Measurements from ENCODE around the gene FHOD3. TPM values are rescaled to one million over a fixed set of nuclear protein-coding genes. Genes with fewer than 3 reads are reported as not detected.

FHOD3 gene
- total RNA-seq, 4 donors from 2014 or later = 0.26 to 13.8 (median 4.9) TPM; not detected in 1

- TF ChIP-seq POLR2A (IDR thresholded peaks at IDR 0.05) = no peak
- TF ChIP-seq CTCF (IDR thresholded peaks at IDR 0.05) = no peak
- Histone ChIP-seq H3K4me1 (no peaks in the 10 kb centered on the region), H3K27ac (no peak overlapping the region), H3K4me3 (no peak overlapping the region), H3K27me3 (no peaks in the 10 kb centered on the region), H3K9me3 (no peaks in the 10 kb centered on the region), H3K36me3 (no peaks in the 10 kb centered on the region)
- no peak for DNase-seq
- intact Hi-C loops (cut with DNase I; ENCODE audit: low total_unique reads) = no loop called here
These were observed 29.3 kb downstream of the FHOD3 start for GRCh38 chr18:36326771-36327170.

- intact Hi-C loops (cut with DNase I; ENCODE audit: low total_unique reads) = no loop called here
- DNase-seq = no peak
- no peaks in the 10 kb centered on the region for H3K9me3 ChIP-seq
- no peak for TF ChIP-seq CTCF (IDR thresholded peaks at IDR 0.05)
- no peak for TF ChIP-seq POLR2A (IDR thresholded peaks at IDR 0.05)
- H3K4me1 ChIP-seq = no peaks in the 10 kb centered on the region
- no peaks in the 10 kb centered on the region for H3K27me3 ChIP-seq
- no peaks in the 10 kb centered on the region for H3K36me3 ChIP-seq
- H3K4me3 ChIP-seq = no peak overlapping the region
- H3K27ac ChIP-seq = no peak overlapping the region
These were observed 30.1 kb downstream of the FHOD3 start for GRCh38 chr18:36327352-36328316.

GRCh38 chr18:36328385-36328858, 30.9 kb downstream of the FHOD3 start:
- Histone ChIP-seq H3K27ac (no peak overlapping the region), H3K9me3 (no peaks in the 10 kb centered on the region), H3K27me3 (no peaks in the 10 kb centered on the region), H3K36me3 (no peaks in the 10 kb centered on the region), H3K4me1 (no peaks in the 10 kb centered on the region), H3K4me3 (no peak overlapping the region)
- no peak for DNase-seq
- no peak for TF ChIP-seq POLR2A (IDR thresholded peaks at IDR 0.05)
- TF ChIP-seq CTCF (IDR thresholded peaks at IDR 0.05) = no peak
- intact Hi-C loops (cut with DNase I; ENCODE audit: low total_unique reads) = no loop called here

- H3K9me3 ChIP-seq = no peaks in the 10 kb centered on the region
- TF ChIP-seq CTCF (IDR thresholded peaks at IDR 0.05) (no peak), POLR2A (IDR thresholded peaks at IDR 0.05) (no peak)
- no peaks in the 10 kb centered on the region for H3K27me3 ChIP-seq
- no peaks in the 10 kb centered on the region for H3K4me1 ChIP-seq
- no peaks in the 10 kb centered on the region for H3K36me3 ChIP-seq
- no peak overlapping the region for H3K27ac ChIP-seq
- H3K4me3 ChIP-seq = no peak overlapping the region
- DNase-seq = no peak
- intact Hi-C loops (cut with DNase I; ENCODE audit: low total_unique reads) = no loop called here
These were observed 31.4 kb downstream of the FHOD3 start for GRCh38 chr18:36328916-36329315.

GRCh38 chr18:36329684-36330434, 32.3 kb downstream of the FHOD3 start:
- H3K4me1 ChIP-seq = no peaks in the 10 kb centered on the region
- no peak overlapping the region for H3K4me3 ChIP-seq
- no peaks in the 10 kb centered on the region for H3K36me3 ChIP-seq
- no peak overlapping the region for H3K27ac ChIP-seq
- intact Hi-C loops (cut with DNase I; ENCODE audit: low total_unique reads) = no loop called here
- DNase-seq = no peak
- H3K27me3 ChIP-seq = no peaks in the 10 kb centered on the region
- TF ChIP-seq POLR2A (IDR thresholded peaks at IDR 0.05) = no peak
- no peak for TF ChIP-seq CTCF (IDR thresholded peaks at IDR 0.05)
- no peaks in the 10 kb centered on the region for H3K9me3 ChIP-seq

Data from uterus (tissue), 4 donors.